ENCODE data around the gene ZC2HC1B. TPM values are rescaled to one million over a fixed set of nuclear protein-coding genes. Genes with fewer than 3 reads are reported as not detected.

ZC2HC1B gene
- total and polyA plus RNA-seq, 2 experiments from 2014 or later = not detected

GRCh38 chr6:143941852-143942627, 77.8 kb downstream of the ZC2HC1B start:
- peak; percentile 65 for DNase-seq
- H3K9ac ChIP-seq = no peak overlapping the region

DNA sequence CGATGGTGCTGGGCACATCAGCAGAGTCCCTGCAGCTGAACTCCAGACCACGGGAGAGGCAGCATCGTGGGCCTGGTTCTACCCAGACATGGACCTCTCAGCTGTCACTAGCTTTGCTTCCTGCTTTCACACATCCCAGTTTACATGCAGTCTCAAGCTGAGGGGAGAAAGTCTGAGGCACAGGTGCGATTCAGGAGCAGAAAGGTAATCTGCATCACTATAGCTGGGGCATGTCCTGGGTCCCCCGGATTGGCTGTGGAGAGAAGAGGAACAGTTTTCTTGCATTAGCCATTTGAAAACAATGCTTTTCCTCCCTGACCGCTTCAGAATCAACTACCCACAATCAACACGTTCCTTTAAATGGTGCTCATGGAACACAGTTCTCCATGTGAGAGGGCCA, 83.9 kb downstream of the ZC2HC1B start:
- H3K36me3 ChIP-seq (ENCODE audit: low read depth) = peaks cover 3% of the 10 kb centered on the region; the same call in 1 of the 2 replicates
- H2AFZ ChIP-seq = no peak overlapping the region
- no peaks in the 10 kb centered on the region for H3K27me3 ChIP-seq (replicated peaks; ENCODE audit: insufficient read depth)
- H3K4me3 ChIP-seq = no peak overlapping the region
- in situ Hi-C loops (cut with MboI) = no loop called here
- no peak overlapping the region for H3K4me2 ChIP-seq (ENCODE audit: unreplicated experiment)
- no peaks in the 10 kb centered on the region for H3F3A ChIP-seq (ENCODE audit: insufficient read depth)
- 67 to 70% methylated on average over 7 of the region's 7 CpGs for WGBS, 2 experiments (ENCODE audit: low coverage in 1 of 2, low lambda C conversion rate in 2 of 2, missing lambda C conversion rate in 2 of 2)
- H3K27ac ChIP-seq = no peak overlapping the region
- no peak for DNase-seq
- H3K9ac ChIP-seq = no peak overlapping the region
- TF ChIP-seq EZH2 (IDR thresholded peaks at IDR 0.05; ENCODE audit: insufficient read depth, poor library complexity, severe bottlenecking) (no peak), EZH2phosphoT487 (IDR thresholded peaks at IDR 0.05; ENCODE audit: insufficient read depth, low read depth) (no peak)
- no peaks in the 10 kb centered on the region for H3K9me2 ChIP-seq (ENCODE audit: insufficient read depth)
- H3K4me1 ChIP-seq (ENCODE audit: insufficient read depth) = no peaks in the 10 kb centered on the region
- H4K20me1 ChIP-seq (ENCODE audit: insufficient read depth) = no peaks in the 10 kb centered on the region
- H3K79me2 ChIP-seq (ENCODE audit: insufficient read depth) = no peaks in the 10 kb centered on the region
- H3K9me3 ChIP-seq (ENCODE audit: low read depth) = no peaks in the 10 kb centered on the region

More at GRCh38 chr6:143941852-143942627, 77.8 kb downstream of the ZC2HC1B start:
- Histone ChIP-seq H3K4me2 (ENCODE audit: unreplicated experiment) (no peak overlapping the region), H3K79me2 (ENCODE audit: insufficient read depth) (no peaks in the 10 kb centered on the region), H3K36me3 (ENCODE audit: low read depth) (no peaks in the 10 kb centered on the region; the same call in 1 of the 2 replicates), H3K9me2 (ENCODE audit: insufficient read depth) (no peaks in the 10 kb centered on the region), H3K4me1 (ENCODE audit: insufficient read depth) (no peaks in the 10 kb centered on the region), H3K9me3 (ENCODE audit: low read depth) (no peaks in the 10 kb centered on the region), H3K4me3 (no peak overlapping the region), H4K20me1 (ENCODE audit: insufficient read depth) (no peaks in the 10 kb centered on the region), H3K27me3 (replicated peaks; ENCODE audit: insufficient read depth) (no peaks in the 10 kb centered on the region), H2AFZ (no peak overlapping the region), H3F3A (ENCODE audit: insufficient read depth) (no peaks in the 10 kb centered on the region), H3K27ac (no peak overlapping the region)
- TF ChIP-seq EZH2 (IDR thresholded peaks at IDR 0.05; ENCODE audit: insufficient read depth, poor library complexity, severe bottlenecking) (no peak), EZH2phosphoT487 (IDR thresholded peaks at IDR 0.05; ENCODE audit: insufficient read depth, low read depth) (no peak)
- whole genome bisulfite sequencing, 2 experiments (ENCODE audit: low coverage in 1 of 2, low lambda C conversion rate in 2 of 2, missing lambda C conversion rate in 2 of 2) = 65% methylated on average over 20 of the region's 20 CpGs
- in situ Hi-C loops (cut with MboI) = no loop called here

GRCh38 chr6:143949535-143949934, 85.3 kb downstream of the ZC2HC1B start:
- no peak for DNase-seq
- Histone ChIP-seq H3K4me2 (ENCODE audit: unreplicated experiment) (no peak overlapping the region), H3K4me3 (no peak overlapping the region), H3K79me2 (ENCODE audit: insufficient read depth) (no peaks in the 10 kb centered on the region), H3K27ac (no peak overlapping the region), H3K9me2 (ENCODE audit: insufficient read depth) (no peaks in the 10 kb centered on the region), H3K9me3 (ENCODE audit: low read depth) (no peaks in the 10 kb centered on the region), H3K9ac (no peak overlapping the region), H3F3A (ENCODE audit: insufficient read depth) (no peaks in the 10 kb centered on the region), H2AFZ (no peak overlapping the region), H4K20me1 (ENCODE audit: insufficient read depth) (no peaks in the 10 kb centered on the region), H3K36me3 (ENCODE audit: low read depth) (peaks cover 3% of the 10 kb centered on the region; the same call in 1 of the 2 replicates), H3K27me3 (replicated peaks; ENCODE audit: insufficient read depth) (no peaks in the 10 kb centered on the region), H3K4me1 (ENCODE audit: insufficient read depth) (no peaks in the 10 kb centered on the region)
- in situ Hi-C loops (cut with MboI) = no loop called here
- no peak for TF ChIP-seq EZH2 (IDR thresholded peaks at IDR 0.05; ENCODE audit: insufficient read depth, poor library complexity, severe bottlenecking)
- TF ChIP-seq EZH2phosphoT487 (IDR thresholded peaks at IDR 0.05; ENCODE audit: insufficient read depth, low read depth) = no peak
- WGBS, 2 experiments (ENCODE audit: low coverage in 1 of 2, low lambda C conversion rate in 2 of 2, missing lambda C conversion rate in 2 of 2) = 74 to 82% methylated on average over 1 of the region's 1 CpG

DNA sequence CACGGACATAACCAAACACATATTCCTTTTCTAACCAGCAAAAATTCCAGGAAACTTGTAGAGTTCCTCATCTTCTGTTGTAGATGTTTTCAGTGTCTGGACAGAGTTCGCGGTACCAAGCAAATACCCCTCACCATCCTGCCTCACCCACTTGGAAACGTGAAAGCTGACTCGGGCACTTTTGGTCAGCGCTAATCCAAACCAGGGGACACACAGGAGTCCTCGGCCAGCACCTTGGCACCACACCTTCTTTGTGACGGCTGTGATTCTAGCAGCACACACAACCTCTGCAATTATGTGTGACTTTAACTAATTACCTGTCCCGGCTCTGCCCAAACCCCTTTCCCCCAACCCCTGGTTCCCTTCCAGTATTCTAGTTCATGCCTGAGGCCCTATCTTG, 85.7 kb downstream of the ZC2HC1B start:
- Histone ChIP-seq H3K9me2 (ENCODE audit: insufficient read depth) (no peaks in the 10 kb centered on the region), H3K4me3 (no peak overlapping the region), H3F3A (ENCODE audit: insufficient read depth) (no peaks in the 10 kb centered on the region), H3K79me2 (ENCODE audit: insufficient read depth) (no peaks in the 10 kb centered on the region), H4K20me1 (ENCODE audit: insufficient read depth) (no peaks in the 10 kb centered on the region), H3K9ac (no peak overlapping the region), H3K4me1 (ENCODE audit: insufficient read depth) (no peaks in the 10 kb centered on the region), H3K27ac (no peak overlapping the region), H2AFZ (no peak overlapping the region), H3K4me2 (ENCODE audit: unreplicated experiment) (no peak overlapping the region), H3K9me3 (ENCODE audit: low read depth) (no peaks in the 10 kb centered on the region), H3K36me3 (ENCODE audit: low read depth) (peaks cover 3% of the 10 kb centered on the region; the same call in 1 of the 2 replicates), H3K27me3 (replicated peaks; ENCODE audit: insufficient read depth) (no peaks in the 10 kb centered on the region)
- no peak for DNase-seq
- WGBS, 2 experiments (ENCODE audit: low coverage in 1 of 2, low lambda C conversion rate in 2 of 2, missing lambda C conversion rate in 2 of 2) = 88 to 90% methylated on average over 9 of the region's 9 CpGs
- no peak for TF ChIP-seq EZH2phosphoT487 (IDR thresholded peaks at IDR 0.05; ENCODE audit: insufficient read depth, low read depth)
- no peak for TF ChIP-seq EZH2 (IDR thresholded peaks at IDR 0.05; ENCODE audit: insufficient read depth, poor library complexity, severe bottlenecking)
- in situ Hi-C loops (cut with MboI) = no loop called here

All from GM23248 (cell line).